GM21737 (cell line): ENCODE data around the gene CELSR1.
"Not testable (repeated sequence)": the region's sequence is repeated elsewhere in the genome, so short reads cannot be mapped to it uniquely, and the experiment has no call there.

Experiments
- ATAC-seq: cut with Tn5 transposase; IDR thresholded peaks from one replicate; pipeline ENCODE4 v1.9.1; 2021; ENCODE audit warnings: mild to moderate bottlenecking, moderate library complexity; ENCODE audit not compliant: unreplicated experiment

CELSR1 gene

GRCh38 chr22:46484156-46484860 is 53.1 kb downstream of the CELSR1 start:
- ATAC-seq: no peak

GRCh38 chr22:46483353-46483752 is 54.1 kb downstream of the CELSR1 start:
- no peak for ATAC-seq

GRCh38 chr22:46482056-46482675 is 55.3 kb downstream of the CELSR1 start:
- no peak for ATAC-seq

GRCh38 chr22:46481386-46481785 is 56.0 kb downstream of the CELSR1 start:
- ATAC-seq: no peak

GRCh38 chr22:46480396-46480795 is 57.0 kb downstream of the CELSR1 start:
- ATAC-seq: no peak

- no peak for ATAC-seq
Measured at GRCh38 chr22:46479046-46479445, 58.4 kb downstream of the CELSR1 start.

GRCh38 chr22:46478083-46478551 is 59.3 kb downstream of the CELSR1 start:
- ATAC-seq: no peak

GRCh38 chr22:46476547-46476941 is 60.9 kb downstream of the CELSR1 start:
- no peak for ATAC-seq

- ATAC-seq: no peak
Measured at GRCh38 chr22:46473896-46474557, 63.4 kb downstream of the CELSR1 start.

- ATAC-seq: no peak
Measured at GRCh38 chr22:46473021-46473779, 64.2 kb downstream of the CELSR1 start.

GRCh38 chr22:46472722-46473016 is 64.8 kb downstream of the CELSR1 start:
- no peak for ATAC-seq

GRCh38 chr22:46471901-46472721 is 65.3 kb downstream of the CELSR1 start:
- no peak for ATAC-seq

- not testable (repeated sequence) for ATAC-seq
Measured at GRCh38 chr22:46471330-46471729, 66.1 kb downstream of the CELSR1 start.

- ATAC-seq: no peak
Measured at GRCh38 chr22:46469711-46470110, 67.7 kb downstream of the CELSR1 start.

- ATAC-seq: no peak
Measured at GRCh38 chr22:46467006-46467405, 70.4 kb downstream of the CELSR1 start.

GRCh38 chr22:46466255-46466676 is 71.2 kb downstream of the CELSR1 start:
- no peak for ATAC-seq

GRCh38 chr22:46465793-46466192 is 71.6 kb downstream of the CELSR1 start:
- no peak for ATAC-seq

- ATAC-seq: no peak
Measured at GRCh38 chr22:46465345-46465720, 72.1 kb downstream of the CELSR1 start.

GRCh38 chr22:46464701-46465344 is 72.6 kb downstream of the CELSR1 start:
- ATAC-seq: no peak

GRCh38 chr22:46464296-46464695 is 73.1 kb downstream of the CELSR1 start:
- ATAC-seq: no peak
